Activated T-helper 1 cell treated with anti-CD3 and anti-CD28 coated beads, Interleukin-12 subunit alpha, Interleukin-12 subunit beta, Interleukin-2, Interleukin-4 antibody, amounts not matched to agents 30 ng/mL and 10 ng/mL and 1 ng/mL, durations not matched to agents 14 hours and 24 hours and 36 hours (primary cell): ENCODE measurements around the gene ANKRD33. TPM values are rescaled to one million over a fixed set of nuclear protein-coding genes. Genes with fewer than 3 reads are reported as not detected.

ENCODE experiments used
- DNase-seq: peaks from one replicate; pipeline ENCODE4 v3.0.0; 2021; ENCODE audit warnings: low spot score
- H3K27ac Mint-ChIP-seq: one replicate; pipeline ENCODE4 v1.8.0; 2021; ENCODE audit warnings: mild to moderate bottlenecking, mixed read lengths
- H3K27me3 Mint-ChIP-seq: one replicate; pipeline ENCODE4 v1.8.0; 2022; ENCODE audit warnings: mild to moderate bottlenecking, moderate library complexity, mixed read lengths; ENCODE audit not compliant: insufficient read depth
- H3K36me3 Mint-ChIP-seq: one replicate; pipeline ENCODE4 v1.8.0; 2021; ENCODE audit warnings: low read depth, mixed read lengths
- H3K4me1 Mint-ChIP-seq: one replicate; pipeline ENCODE4 v1.8.0; 2021; ENCODE audit warnings: low read depth, mixed read lengths
- H3K4me3 Mint-ChIP-seq: one replicate; pipeline ENCODE4 v1.8.0; 2021; ENCODE audit warnings: mild to moderate bottlenecking, moderate library complexity, mixed read lengths
- H3K9me3 Mint-ChIP-seq: one replicate; pipeline ENCODE4 v1.8.0; 2021; ENCODE audit warnings: mixed read lengths
- intact Hi-C: fragments of 100-400 bp; cut with micrococcal nuclease; formaldehyde crosslinking; loops from one replicate; pipeline ENCODE4 v1.15.1; 2024
- total RNA-seq: library from RNA; stranded (reverse); gene quantifications from 2 replicates; pipeline ENCODE4 v1.2.3, GENCODE V29; 2022

ANKRD33 gene
- total RNA-seq, 1 donor from 2014 or later: not detected

GRCh38 chr12:51864833-51865670, 22.9 kb upstream of the ANKRD33 start:
- no peak for DNase-seq
- no peaks in the 10 kb centered on the region for H3K36me3 Mint-ChIP-seq
- H3K4me1 Mint-ChIP-seq: peaks cover 1% of the 10 kb centered on the region
- intact Hi-C loops: no loop called here
- no peak overlapping the region for H3K4me3 Mint-ChIP-seq
- no peak overlapping the region for H3K27ac Mint-ChIP-seq
- peaks cover 77% of the 10 kb centered on the region for H3K27me3 Mint-ChIP-seq
- no peaks in the 10 kb centered on the region for H3K9me3 Mint-ChIP-seq

- intact Hi-C loops: no loop called here
- Mint-ChIP-seq H3K27me3 (peaks cover 84% of the 10 kb centered on the region), H3K4me3 (no peak overlapping the region), H3K27ac (no peak overlapping the region), H3K36me3 (no peaks in the 10 kb centered on the region), H3K4me1 (peaks cover 7% of the 10 kb centered on the region), H3K9me3 (no peaks in the 10 kb centered on the region)
- no peak for DNase-seq
Measured at GRCh38 chr12:51865757-51866270, 22.1 kb upstream of the ANKRD33 start.

GRCh38 chr12:51866324-51866723, 21.6 kb upstream of the ANKRD33 start:
- Mint-ChIP-seq H3K27me3 (peaks cover 85% of the 10 kb centered on the region), H3K27ac (no peak overlapping the region), H3K4me3 (no peak overlapping the region), H3K4me1 (peaks cover 7% of the 10 kb centered on the region), H3K9me3 (no peaks in the 10 kb centered on the region), H3K36me3 (no peaks in the 10 kb centered on the region)
- intact Hi-C loops: no loop called here
- no peak for DNase-seq

- Mint-ChIP-seq H3K4me3 (no peak overlapping the region), H3K4me1 (peaks cover 7% of the 10 kb centered on the region), H3K27ac (no peak overlapping the region), H3K9me3 (no peaks in the 10 kb centered on the region), H3K27me3 (peaks cover 81% of the 10 kb centered on the region), H3K36me3 (no peaks in the 10 kb centered on the region)
- no peak for DNase-seq
- intact Hi-C loops: no loop called here
Measured at GRCh38 chr12:51866762-51867161, 21.1 kb upstream of the ANKRD33 start.

GRCh38 chr12:51867371-51867770, 20.5 kb upstream of the ANKRD33 start:
- no peak overlapping the region for H3K27ac Mint-ChIP-seq
- no peaks in the 10 kb centered on the region for H3K9me3 Mint-ChIP-seq
- intact Hi-C loops: no loop called here
- peaks cover 7% of the 10 kb centered on the region for H3K4me1 Mint-ChIP-seq
- DNase-seq: no peak
- H3K27me3 Mint-ChIP-seq: peaks cover 75% of the 10 kb centered on the region
- H3K36me3 Mint-ChIP-seq: no peaks in the 10 kb centered on the region
- no peak overlapping the region for H3K4me3 Mint-ChIP-seq

GRCh38 chr12:51867796-51868428, 20.0 kb upstream of the ANKRD33 start:
- Mint-ChIP-seq H3K4me1 (peaks cover 7% of the 10 kb centered on the region), H3K27ac (no peak overlapping the region), H3K4me3 (no peak overlapping the region), H3K36me3 (no peaks in the 10 kb centered on the region), H3K27me3 (peaks cover 73% of the 10 kb centered on the region), H3K9me3 (no peaks in the 10 kb centered on the region)
- DNase-seq: no peak
- intact Hi-C loops: no loop called here

- no peaks in the 10 kb centered on the region for H3K36me3 Mint-ChIP-seq
Measured at GRCh38 chr12:51868821-51869495, 18.9 kb upstream of the ANKRD33 start.

GRCh38 chr12:51869496-51869865, 18.4 kb upstream of the ANKRD33 start:
- Mint-ChIP-seq H3K4me3 (no peak overlapping the region), H3K36me3 (no peaks in the 10 kb centered on the region), H3K4me1 (peaks cover 7% of the 10 kb centered on the region), H3K27me3 (peaks cover 66% of the 10 kb centered on the region), H3K9me3 (no peaks in the 10 kb centered on the region), H3K27ac (no peak overlapping the region)
- intact Hi-C loops: no loop called here
- DNase-seq: no peak

More at GRCh38 chr12:51868821-51869495, 18.9 kb upstream of the ANKRD33 start:
- no peak for DNase-seq
- intact Hi-C loops: no loop called here
- Mint-ChIP-seq H3K9me3 (no peaks in the 10 kb centered on the region), H3K4me1 (peaks cover 7% of the 10 kb centered on the region), H3K27me3 (peaks cover 67% of the 10 kb centered on the region), H3K4me3 (no peak overlapping the region), H3K27ac (no peak overlapping the region)

- no peaks in the 10 kb centered on the region for H3K36me3 Mint-ChIP-seq
- no peak overlapping the region for H3K4me3 Mint-ChIP-seq
- no peaks in the 10 kb centered on the region for H3K9me3 Mint-ChIP-seq
- H3K4me1 Mint-ChIP-seq: peaks cover 7% of the 10 kb centered on the region
- H3K27ac Mint-ChIP-seq: no peak overlapping the region
- intact Hi-C loops: loop anchor here (10.0 kb wide), 1 partner anchor 195 kb away; no protein-coding TSS in a partner anchor
- H3K27me3 Mint-ChIP-seq: peaks cover 63% of the 10 kb centered on the region
- no peak for DNase-seq
Measured at GRCh38 chr12:51869931-51870330, 18.0 kb upstream of the ANKRD33 start.

GRCh38 chr12:51870504-51870903, 17.4 kb upstream of the ANKRD33 start:
- no peak overlapping the region for H3K4me3 Mint-ChIP-seq
- H3K4me1 Mint-ChIP-seq: peaks cover 12% of the 10 kb centered on the region
- H3K27me3 Mint-ChIP-seq: peaks cover 60% of the 10 kb centered on the region
- H3K9me3 Mint-ChIP-seq: no peaks in the 10 kb centered on the region
- intact Hi-C loops: loop anchor here (10.0 kb wide), 1 partner anchor 196 kb away; no protein-coding TSS in a partner anchor
- no peak overlapping the region for H3K27ac Mint-ChIP-seq
- no peak for DNase-seq
- no peaks in the 10 kb centered on the region for H3K36me3 Mint-ChIP-seq

GRCh38 chr12:51871126-51871525, 16.8 kb upstream of the ANKRD33 start:
- Mint-ChIP-seq H3K4me1 (peaks cover 12% of the 10 kb centered on the region), H3K9me3 (no peaks in the 10 kb centered on the region), H3K27ac (no peak overlapping the region), H3K4me3 (no peak overlapping the region), H3K36me3 (no peaks in the 10 kb centered on the region), H3K27me3 (peaks cover 55% of the 10 kb centered on the region)
- intact Hi-C loops: loop anchor here (10.0 kb wide), 1 partner anchor 196 kb away; no protein-coding TSS in a partner anchor
- no peak for DNase-seq

GRCh38 chr12:51871918-51872688, 15.8 kb upstream of the ANKRD33 start:
- Mint-ChIP-seq H3K27me3 (peaks cover 48% of the 10 kb centered on the region), H3K36me3 (no peaks in the 10 kb centered on the region), H3K4me1 (peaks cover 12% of the 10 kb centered on the region), H3K27ac (no peak overlapping the region), H3K4me3 (no peak overlapping the region), H3K9me3 (no peaks in the 10 kb centered on the region)
- DNase-seq: no peak
- intact Hi-C loops: loop anchor here (10.0 kb wide), 1 partner anchor 197 kb away; no protein-coding TSS in a partner anchor
